Measurements from ENCODE around the gene ADAP1. TPM values are rescaled to one million over a fixed set of nuclear protein-coding genes. Genes with fewer than 3 reads are reported as not detected.
A peak's percentile ranks its signal among the peaks of the same experiment; 100 is the strongest.

Gene ADAP1
- total and polyA plus RNA-seq, 2 of the 13 experiments (the other 11 are each of a cell fraction or from before 2014, with no cell fraction given), result 10.5 to 24.6 TPM

DNA sequence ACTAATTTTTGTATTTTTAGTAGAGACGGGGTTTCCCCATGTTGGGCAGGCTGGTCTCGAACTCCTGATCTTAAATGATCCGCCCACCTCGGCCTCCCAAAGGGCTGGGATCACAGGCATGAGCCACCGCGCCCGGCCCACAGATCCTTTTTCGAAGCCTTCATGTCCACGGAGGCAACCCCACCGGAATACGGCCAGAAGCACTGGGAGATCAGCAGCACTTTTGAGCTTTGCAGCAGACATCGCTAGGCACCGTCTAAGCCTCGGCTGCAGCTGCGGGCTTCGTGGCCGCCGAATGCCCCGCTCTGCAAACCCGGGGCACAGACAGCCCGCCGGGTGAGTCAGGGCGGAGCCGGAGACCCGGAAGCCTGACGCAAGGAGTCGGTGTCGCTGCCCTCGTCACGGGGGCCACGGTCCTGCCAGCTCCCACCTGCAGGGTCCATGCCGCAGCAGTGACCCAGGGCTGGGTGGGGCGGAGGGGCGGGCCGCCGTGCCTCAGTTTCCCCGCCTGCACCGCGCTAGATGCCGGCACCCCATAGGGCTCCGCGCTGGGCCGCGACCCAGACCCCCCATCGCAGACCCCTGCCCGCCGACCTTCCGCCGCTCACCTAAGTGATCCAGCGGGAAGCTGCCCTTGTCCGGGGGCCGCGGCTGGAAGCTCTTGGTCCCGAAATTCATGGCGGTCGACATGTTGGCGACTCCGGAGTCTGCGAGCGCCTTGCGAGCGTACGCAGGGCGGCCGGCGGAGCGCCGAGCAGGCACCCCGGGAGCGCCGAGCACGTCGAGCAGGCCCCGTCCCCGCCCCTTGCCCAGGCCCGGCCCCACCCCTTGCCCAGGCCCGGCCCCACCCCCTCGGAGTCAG, 20.6 kb upstream of the ADAP1 start, which contains the start of gene COX19 (continued):
- TF ChIP-seq HES4 (CRISPR knock-in tag; IDR thresholded peaks at IDR 0.05; ENCODE audit: borderline replicate concordance) (peak; percentile 65), POLR2A (IDR thresholded peaks at IDR 0.05; ENCODE audit: insufficient read depth in 1 of 2, low read depth in 2 of 2, low read length in 2 of 2) (peak in 1 of 2 experiments; percentile 79; a peak in 2 of 4 replicates), MXD4 (CRISPR knock-in tag; IDR thresholded peaks at IDR 0.05) (no peak; the same call in 1 of the 2 replicates), ADNP (CRISPR knock-in tag; IDR thresholded peaks at IDR 0.05) (no peak), ZNF510 (CRISPR knock-in tag; IDR thresholded peaks at IDR 0.05; ENCODE audit: low read depth) (0 out of 2 replicates have a peak, but pooled peaks have one; percentile 85), PBX2 (CRISPR knock-in tag; IDR thresholded peaks at IDR 0.05) (no peak), ZNF761 (CRISPR knock-in tag; conservative IDR thresholded peaks at IDR 0.05) (peak; percentile 92), ZNF33B (CRISPR knock-in tag; IDR thresholded peaks at IDR 0.05) (no peak; the same call in 1 of the 2 replicates), ZNF230 (CRISPR knock-in tag; IDR thresholded peaks at IDR 0.05) (peak; percentile 79; the same call in 1 of the 2 replicates), ZNF326 (CRISPR knock-in tag; IDR thresholded peaks at IDR 0.05; ENCODE audit: borderline replicate concordance) (no peak), FOXC1 (CRISPR knock-in tag; IDR thresholded peaks at IDR 0.05; ENCODE audit: borderline replicate concordance) (peak; percentile 49; the same call in 1 of the 2 replicates), ZFP90 (CRISPR knock-in tag; IDR thresholded peaks at IDR 0.05; ENCODE audit: borderline replicate concordance) (peak; percentile 34; the same call in 1 of the 2 replicates), RAD21 (CRISPR knock-in tag; IDR thresholded peaks at IDR 0.05) (peak; percentile 44), CCDC6 (CRISPR knock-in tag; IDR thresholded peaks at IDR 0.05) (peak; percentile 44; the same call in 1 of the 2 replicates), TFDP2 (CRISPR knock-in tag; IDR thresholded peaks at IDR 0.05) (0 out of 2 replicates have a peak, but pooled peaks have one; percentile 43), ZNF572 (CRISPR knock-in tag; IDR thresholded peaks at IDR 0.05) (peak; percentile 74; the same call in 1 of the 2 replicates), ZNF543 (CRISPR knock-in tag; IDR thresholded peaks at IDR 0.05) (peak; percentile 89), ZNF563 (CRISPR knock-in tag; IDR thresholded peaks at IDR 0.05) (peak; percentile 82), ZNF674 (CRISPR knock-in tag; IDR thresholded peaks at IDR 0.05; ENCODE audit: low read depth) (0 out of 2 replicates have a peak, but pooled peaks have one; percentile 70), ZNF589 (CRISPR knock-in tag; conservative IDR thresholded peaks at IDR 0.05) (0 out of 2 replicates have a peak, but pooled peaks have one; percentile 66), PHF8 (CRISPR knock-in tag; IDR thresholded peaks at IDR 0.05) (peak; percentile 86), ZNF776 (CRISPR knock-in tag; IDR thresholded peaks at IDR 0.05) (peak; percentile 77; the same call in 1 of the 2 replicates)
- TF ChIP-seq, protein P1, sequence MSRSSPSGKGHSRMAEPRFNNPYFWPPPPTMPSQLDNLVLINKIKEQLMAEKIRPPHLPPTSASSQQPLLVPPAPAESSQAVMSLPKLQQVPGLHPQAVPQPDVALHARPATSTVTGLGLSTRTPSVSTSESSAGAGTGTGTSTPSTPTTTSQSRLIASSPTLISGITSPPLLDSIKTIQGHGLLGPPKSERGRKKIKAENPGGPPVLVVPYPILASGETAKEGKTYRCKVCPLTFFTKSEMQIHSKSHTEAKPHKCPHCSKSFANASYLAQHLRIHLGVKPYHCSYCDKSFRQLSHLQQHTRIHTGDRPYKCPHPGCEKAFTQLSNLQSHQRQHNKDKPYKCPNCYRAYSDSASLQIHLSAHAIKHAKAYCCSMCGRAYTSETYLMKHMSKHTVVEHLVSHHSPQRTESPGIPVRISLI (CRISPR knock-in tag; IDR thresholded peaks at IDR 0.05; ENCODE audit: borderline replicate concordance), result peak; percentile 63; the same call in 1 of the 2 replicates
- TF ChIP-seq, protein P2, sequence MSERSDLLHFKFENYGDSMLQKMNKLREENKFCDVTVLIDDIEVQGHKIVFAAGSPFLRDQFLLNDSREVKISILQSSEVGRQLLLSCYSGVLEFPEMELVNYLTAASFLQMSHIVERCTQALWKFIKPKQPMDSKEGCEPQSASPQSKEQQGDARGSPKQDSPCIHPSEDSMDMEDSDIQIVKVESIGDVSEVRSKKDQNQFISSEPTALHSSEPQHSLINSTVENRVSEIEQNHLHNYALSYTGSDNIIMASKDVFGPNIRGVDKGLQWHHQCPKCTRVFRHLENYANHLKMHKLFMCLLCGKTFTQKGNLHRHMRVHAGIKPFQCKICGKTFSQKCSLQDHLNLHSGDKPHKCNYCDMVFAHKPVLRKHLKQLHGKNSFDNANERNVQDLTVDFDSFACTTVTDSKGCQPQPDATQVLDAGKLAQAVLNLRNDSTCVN (CRISPR knock-in tag; IDR thresholded peaks at IDR 0.05; ENCODE audit: borderline replicate concordance), result 0 out of 2 replicates have a peak, but pooled peaks have one; percentile 13
- TF ChIP-seq, protein P3, sequence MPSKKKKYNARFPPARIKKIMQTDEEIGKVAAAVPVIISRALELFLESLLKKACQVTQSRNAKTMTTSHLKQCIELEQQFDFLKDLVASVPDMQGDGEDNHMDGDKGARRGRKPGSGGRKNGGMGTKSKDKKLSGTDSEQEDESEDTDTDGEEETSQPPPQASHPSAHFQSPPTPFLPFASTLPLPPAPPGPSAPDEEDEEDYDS (CRISPR knock-in tag; IDR thresholded peaks at IDR 0.05), result peak; percentile 53; the same call in 1 of the 2 replicates
